IMR-90 (cell line): ENCODE measurements around the gene OR13C2. TPM values are rescaled to one million over a fixed set of nuclear protein-coding genes. Genes with fewer than 3 reads are reported as not detected.

ENCODE experiments used
- ATAC-seq: fragments of 200-7000 bp; cut with Tn5 transposase; 2 replicates; pipeline ENCODE4 v1.9.1; 2020; ENCODE audit warnings: low read depth, mild to moderate bottlenecking, moderate library complexity
- BruUV-seq: library from RNA; stranded (reverse); fragments of 400-500 nt; replicated peaks from 2 replicates; lab custom pipeline; 2021; lab: Mats Ljungman, UMichigan
- CTCF ChIA-PET: fragments of 300-600 bp; formaldehyde crosslinking; extraction: SDS; loops from one replicate; lab custom pipeline; 2021; ENCODE audit warnings: antibody characterized with exemption; lab: Yijun Ruan, JAX
- POLR2A ChIA-PET: fragments of 300-600 bp; sonication (Branson Sonifier 250); formaldehyde crosslinking; loops from one replicate; lab custom pipeline; 2022; ENCODE audit warnings: antibody characterized with exemption; ENCODE audit not compliant: unreplicated experiment; lab: Charles Lee
- DNase-seq: peaks from one replicate; pipeline ENCODE4 v3.0.0; 2013
- H2AFZ ChIP-seq: replicated peaks from 2 replicates; pipeline ENCODE3; 2013; ENCODE audit warnings: low read length, mild to moderate bottlenecking; ENCODE audit not compliant: poor library complexity
- H2AK5ac ChIP-seq: 2 replicates; pipeline ENCODE4 v1.6.1; 2013; ENCODE audit warnings: low read depth, low read length, inconsistent platforms
- H2AK9ac ChIP-seq: replicated peaks from 2 replicates; pipeline ENCODE3; 2013; ENCODE audit warnings: mild to moderate bottlenecking, low read depth, low read length, moderate library complexity; ENCODE audit not compliant: poor library complexity
- H2BK120ac ChIP-seq: 2 replicates; pipeline ENCODE4 v1.6.1; 2013; ENCODE audit warnings: low read depth, low read length, inconsistent platforms
- H2BK15ac ChIP-seq: 3 replicates; pipeline ENCODE4 v1.6.1; 2013; ENCODE audit warnings: low read depth, low read length, inconsistent platforms
- H2BK20ac ChIP-seq: 2 replicates; pipeline ENCODE4 v1.6.1; 2013; ENCODE audit warnings: low read depth, mild to moderate bottlenecking, inconsistent platforms, low read length, moderate library complexity
- H2BK5ac ChIP-seq: 2 replicates; pipeline ENCODE4 v1.6.1; 2013; ENCODE audit warnings: mild to moderate bottlenecking, low read depth, low read length, inconsistent platforms; ENCODE audit not compliant: poor library complexity, severe bottlenecking
- H3K14ac ChIP-seq: replicated peaks from 2 replicates; pipeline ENCODE4 v1.6.1; 2013; ENCODE audit warnings: low read depth, low read length, inconsistent platforms
- H3K18ac ChIP-seq: 2 replicates; pipeline ENCODE4 v1.6.1; 2013; ENCODE audit warnings: low read depth, low read length, control low read depth
- H3K23ac ChIP-seq: 2 replicates; pipeline ENCODE4 v1.6.1; 2013; ENCODE audit warnings: low read depth, low read length, inconsistent platforms
- H3K27ac ChIP-seq: 2 replicates; pipeline ENCODE4 v1.5.1; 2013; ENCODE audit warnings: mild to moderate bottlenecking, control low read depth, low read length; ENCODE audit not compliant: insufficient read depth
- H3K27me3 ChIP-seq: 2 replicates; pipeline ENCODE4 v1.6.1; 2013; ENCODE audit warnings: low read length; ENCODE audit not compliant: control insufficient read depth, insufficient read depth
- H3K36me3 ChIP-seq: 2 replicates; pipeline ENCODE4 v1.6.1; 2013; ENCODE audit warnings: low read length, mixed read lengths; ENCODE audit not compliant: control insufficient read depth, insufficient read depth
- H3K4ac ChIP-seq: 2 replicates; pipeline ENCODE4 v1.6.1; 2013; ENCODE audit warnings: low read depth, low read length, inconsistent platforms
- H3K4me1 ChIP-seq: 2 replicates; pipeline ENCODE4 v1.6.1; 2013; ENCODE audit warnings: low read length, mixed read lengths; ENCODE audit not compliant: control insufficient read depth, insufficient read depth
- H3K4me2 ChIP-seq: 2 replicates; pipeline ENCODE4 v1.6.1; 2013; ENCODE audit warnings: low read depth, mild to moderate bottlenecking, control low read depth, low read length, moderate library complexity
- H3K4me3 ChIP-seq: 2 replicates; pipeline ENCODE4 v1.5.1; 2013; ENCODE audit warnings: low read depth, mild to moderate bottlenecking, control low read depth, low read length, moderate library complexity; ENCODE audit not compliant: insufficient read depth
- H3K56ac ChIP-seq: 2 replicates; pipeline ENCODE4 v1.6.1; 2013; ENCODE audit warnings: low read length, inconsistent platforms; ENCODE audit not compliant: insufficient read depth; ENCODE audit errors: extremely low read depth
- H3K79me1 ChIP-seq, 2 experiments: 2 replicates each; pipeline ENCODE4 v1.6.1; 2013; ENCODE audit warnings: low read length in 2 of 2, inconsistent platforms in 1 of 2, low read depth in 1 of 2
- H3K9ac ChIP-seq: 2 replicates; pipeline ENCODE4 v1.6.1; 2013; ENCODE audit warnings: low read depth, low read length, control low read depth
- H3K9me1 ChIP-seq: 2 replicates; pipeline ENCODE4 v1.6.1; 2013; ENCODE audit warnings: low read length, inconsistent platforms; ENCODE audit not compliant: insufficient read depth
- H3K9me3 ChIP-seq: 2 replicates; pipeline ENCODE4 v1.6.1; 2013; ENCODE audit warnings: low read length; ENCODE audit not compliant: control insufficient read depth, insufficient read depth
- H4K20me1 ChIP-seq: 2 replicates; pipeline ENCODE4 v1.6.1; 2013; ENCODE audit warnings: low read length, inconsistent platforms; ENCODE audit not compliant: insufficient read depth
- H4K5ac ChIP-seq: 2 replicates; pipeline ENCODE4 v1.6.1; 2013; ENCODE audit warnings: mild to moderate bottlenecking, low read depth, low read length, control low read depth
- H4K8ac ChIP-seq, 2 experiments: 2 replicates each; pipeline ENCODE4 v1.6.1; 2013; ENCODE audit warnings: low read depth in 2 of 2, low read length in 2 of 2, control low read depth in 1 of 2, inconsistent platforms in 1 of 2
- H4K91ac ChIP-seq: 2 replicates; pipeline ENCODE4 v1.6.1; 2013; ENCODE audit warnings: low read depth, low read length, inconsistent platforms; ENCODE audit not compliant: insufficient read depth
- BHLHE40 ChIP-seq: fragments of 150-350 bp; IDR thresholded peaks from 2 replicates; pipeline ENCODE4 v1.6.1; 2016; ENCODE audit warnings: mild to moderate bottlenecking, low read depth, low read length
- CEBPB ChIP-seq: IDR thresholded peaks from 2 replicates; pipeline ENCODE4 v1.6.1; 2012; ENCODE audit warnings: low read depth, low read length, improper control_type of control experiment
- CHD1 ChIP-seq: IDR thresholded peaks from 2 replicates; pipeline ENCODE4 v1.6.1; 2012; ENCODE audit warnings: low read depth, low read length, improper control_type of control experiment
- CTCF ChIP-seq: conservative IDR thresholded peaks from 2 replicates; pipeline ENCODE4 v1.5.1; 2012; ENCODE audit warnings: mild to moderate bottlenecking, low read depth, low read length, improper control_type of control experiment
- FOS ChIP-seq: fragments of 150-350 bp; IDR thresholded peaks from 2 replicates; pipeline ENCODE4 v1.6.1; 2016; ENCODE audit warnings: low read depth, low read length
- MAFK ChIP-seq: IDR thresholded peaks from 2 replicates; pipeline ENCODE4 v1.6.1; 2012; ENCODE audit warnings: low read depth, low read length, improper control_type of control experiment
- MAZ ChIP-seq: IDR thresholded peaks from 2 replicates; pipeline ENCODE4 v1.6.1; 2012; ENCODE audit warnings: low read depth, mild to moderate bottlenecking, low read length, improper control_type of control experiment, moderate library complexity, borderline replicate concordance
- MXI1 ChIP-seq: IDR thresholded peaks from 2 replicates; pipeline ENCODE4 v1.6.1; 2012; ENCODE audit warnings: low read depth, mild to moderate bottlenecking, low read length, moderate library complexity, borderline replicate concordance
- NFE2L2 ChIP-seq: fragments of 150-350 bp; IDR thresholded peaks from 2 replicates; pipeline ENCODE4 v1.6.1; 2016; ENCODE audit warnings: low read depth, mild to moderate bottlenecking, low read length
- RAD21 ChIP-seq: IDR thresholded peaks from 2 replicates; pipeline ENCODE4 v1.6.1; 2012; ENCODE audit warnings: low read length, improper control_type of control experiment
- RCOR1 ChIP-seq: IDR thresholded peaks from 2 replicates; pipeline ENCODE4 v1.6.1; 2012; ENCODE audit warnings: mild to moderate bottlenecking, low read length, improper control_type of control experiment; ENCODE audit not compliant: insufficient replicate concordance
- RFX5 ChIP-seq: IDR thresholded peaks from 2 replicates; pipeline ENCODE4 v1.8.0; 2012; ENCODE audit warnings: low read depth, mild to moderate bottlenecking, low read length, moderate library complexity
- SMC3 ChIP-seq: fragments of 150-350 bp; IDR thresholded peaks from 2 replicates; pipeline ENCODE4 v1.6.1; 2016; ENCODE audit warnings: low read depth, mild to moderate bottlenecking, antibody characterized with exemption, low read length, moderate library complexity
- USF2 ChIP-seq: fragments of 150-350 bp; IDR thresholded peaks from 2 replicates; pipeline ENCODE4 v1.6.1; 2017; ENCODE audit warnings: mild to moderate bottlenecking, antibody characterized with exemption, low read length, low read depth
- WGBS, 2 experiments: methylation state at CpG; one replicate each; pipeline versions ENCODE4 v1.1.5 to v1.1.7; 2013; ENCODE audit warnings: missing lambda C conversion rate in 2 of 2; ENCODE audit not compliant: insufficient read length in 1 of 2; ENCODE audit errors: extremely low coverage in 2 of 2; 5-methylcytosine and 5-hydroxymethylcytosine counted together
- dilution Hi-C: fragments of 300-500 bp; cut with HindIII; formaldehyde crosslinking; loops from one replicate; pipeline ENCODE4 v1.14.3; 2018; ENCODE audit warnings: low sequenced_read_pairs; ENCODE audit not compliant: unreplicated experiment
- in situ Hi-C: fragments of 300-500 bp; cut with MboI; formaldehyde crosslinking; loops from 3 replicates; pipeline ENCODE4 v1.14.3; 2019; ENCODE audit warnings: low sequenced_read_pairs, inconsistent platforms, mixed read lengths
- intact Hi-C: fragments of 100-400 bp; cut with micrococcal nuclease; formaldehyde crosslinking; loops from 2 replicates; pipeline ENCODE4 v1.10.0; 2022
- polyA plus RNA-seq, 3 experiments: library from polyadenylated mRNA; depleted of rRNA; stranded (reverse); fragments of >200 nt; gene quantifications; 2 replicates each; pipeline ENCODE4 v1.2.3, GENCODE V29; 2012; ENCODE audit warnings: low replicate concordance in 1 of 3
- total RNA-seq: library from RNA; depleted of rRNA; stranded (reverse); fragments of >200 nt; gene quantifications from 2 replicates; pipeline ENCODE4 v1.2.3, GENCODE V29; 2012
- TF ChIP-seq, protein P1 (sequence below): fragments of 150-350 bp; IDR thresholded peaks from 2 replicates; pipeline ENCODE4 v1.6.1; 2016; ENCODE audit warnings: low read depth, mild to moderate bottlenecking, low read length, moderate library complexity, borderline replicate concordance

The OR13C2 gene
- total and polyA plus RNA-seq, 2 of the 4 experiments (the other 2 are of a cell fraction) = not detected

- Histone ChIP-seq H3K9me3 (0 out of 2 replicates have a peak, but pooled peaks cover 2% of the 10 kb centered on the region), H3K9me1 (no peaks in the 10 kb centered on the region), H2AFZ (no peak overlapping the region), H3K4ac (no peak overlapping the region), H4K91ac (no peak overlapping the region), H3K14ac (no peak overlapping the region), H2AK5ac (no peak overlapping the region), H3K4me1 (no peaks in the 10 kb centered on the region), H4K8ac (no peak overlapping the region), H3K36me3 (no peaks in the 10 kb centered on the region), H2AK9ac (no peak overlapping the region), H3K4me3 (no peak overlapping the region), H3K4me2 (no peak overlapping the region), H3K27me3 (no peaks in the 10 kb centered on the region), H3K79me1 (no peaks in the 10 kb centered on the region), H3K27ac (no peak overlapping the region), H3K18ac (no peak overlapping the region), H3K23ac (no peak overlapping the region), H2BK15ac (no peak overlapping the region), H2BK5ac (no peak overlapping the region), H3K9ac (no peak overlapping the region), H4K20me1 (no peaks in the 10 kb centered on the region), H4K5ac (no peak overlapping the region), H2BK120ac (no peak overlapping the region), H2BK20ac (no peak overlapping the region), H3K56ac (no peak overlapping the region)
- POLR2A ChIA-PET = no interaction called here
- no CpG with 5 or more reads among the region's 3 CpGs for WGBS, 2 experiments
- no TSS peak for BruUV-seq
- DNase-seq (no peak), ATAC-seq (no peak)
- CTCF ChIA-PET = no interaction called here
- intact Hi-C loops (no loop called here), in situ Hi-C loops (no loop called here), dilution Hi-C loops (no loop called here)
- TF ChIP-seq RFX5 = no peak
- no peak for TF ChIP-seq USF2
- TF ChIP-seq RCOR1 = no peak
- TF ChIP-seq NFE2L2 = no peak
- no peak for TF ChIP-seq CHD1
- no peak for TF ChIP-seq RAD21
- no peak for TF ChIP-seq MAFK
- TF ChIP-seq BHLHE40 = no peak
- TF ChIP-seq SMC3 = no peak
- no peak for TF ChIP-seq CTCF
- TF ChIP-seq, protein P1, sequence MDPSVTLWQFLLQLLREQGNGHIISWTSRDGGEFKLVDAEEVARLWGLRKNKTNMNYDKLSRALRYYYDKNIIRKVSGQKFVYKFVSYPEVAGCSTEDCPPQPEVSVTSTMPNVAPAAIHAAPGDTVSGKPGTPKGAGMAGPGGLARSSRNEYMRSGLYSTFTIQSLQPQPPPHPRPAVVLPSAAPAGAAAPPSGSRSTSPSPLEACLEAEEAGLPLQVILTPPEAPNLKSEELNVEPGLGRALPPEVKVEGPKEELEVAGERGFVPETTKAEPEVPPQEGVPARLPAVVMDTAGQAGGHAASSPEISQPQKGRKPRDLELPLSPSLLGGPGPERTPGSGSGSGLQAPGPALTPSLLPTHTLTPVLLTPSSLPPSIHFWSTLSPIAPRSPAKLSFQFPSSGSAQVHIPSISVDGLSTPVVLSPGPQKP = no peak
- TF ChIP-seq CEBPB = no peak
- no peak for TF ChIP-seq FOS
- no peak for TF ChIP-seq MXI1
- no peak for TF ChIP-seq MAZ
Observed at GRCh38 chr9:104604801-104605200, 626 bp downstream of the OR13C2 start.
